Amniotic epithelial cell (primary cell): ENCODE results near the gene TBC1D21.

Experiments
- DNase-seq: peaks from one replicate; pipeline ENCODE4 v3.0.0-alpha.2; 2010; ENCODE audit warnings: low read depth

TBC1D21 gene

GRCh38 chr15:73862276-73862675 lies 11.1 kb upstream of the TBC1D21 start:
- no peak for DNase-seq

GRCh38 chr15:73865379-73865778 lies 8.0 kb upstream of the TBC1D21 start:
- DNase-seq: no peak

- DNase-seq: no peak
Observed at GRCh38 chr15:73865904-73866303, 7.5 kb upstream of the TBC1D21 start.

- no peak for DNase-seq
Observed at GRCh38 chr15:73866481-73866880, 6.9 kb upstream of the TBC1D21 start.

- no peak for DNase-seq
Observed at GRCh38 chr15:73866881-73867410, 6.4 kb upstream of the TBC1D21 start.

GRCh38 chr15:73867426-73867825 lies 5.9 kb upstream of the TBC1D21 start:
- no peak for DNase-seq

GRCh38 chr15:73867956-73868355 lies 5.4 kb upstream of the TBC1D21 start:
- DNase-seq: peak; percentile 38

- DNase-seq: no peak
Observed at GRCh38 chr15:73869216-73869995, 4.0 kb upstream of the TBC1D21 start.

- DNase-seq: peak; percentile 94
Observed at GRCh38 chr15:73870700-73871408, 2.5 kb upstream of the TBC1D21 start.

GRCh38 chr15:73872346-73872745 lies 1.0 kb upstream of the TBC1D21 start:
- DNase-seq: peak; percentile 34

- DNase-seq: peak; percentile 63
Observed at GRCh38 chr15:73873889-73874511, 636 bp downstream of the TBC1D21 start.

GRCh38 chr15:73879426-73879825 lies 6.1 kb downstream of the TBC1D21 start:
- DNase-seq: no peak

- no peak for DNase-seq
Observed at GRCh38 chr15:73881579-73882320, 8.4 kb downstream of the TBC1D21 start.

GRCh38 chr15:73882761-73883419 lies 9.5 kb downstream of the TBC1D21 start:
- no peak for DNase-seq

GRCh38 chr15:73884159-73884558 lies 10.8 kb downstream of the TBC1D21 start:
- no peak for DNase-seq

GRCh38 chr15:73885954-73886700 lies 12.8 kb downstream of the TBC1D21 start:
- DNase-seq: no peak

- no peak for DNase-seq
Observed at GRCh38 chr15:73886717-73887345, 13.5 kb downstream of the TBC1D21 start.

GRCh38 chr15:73887481-73887880 lies 14.1 kb downstream of the TBC1D21 start:
- DNase-seq: no peak

- DNase-seq: no peak
Observed at GRCh38 chr15:73888224-73889041, 15.1 kb downstream of the TBC1D21 start.
